Rectal smooth muscle tissue (tissue), 1 donor: Measurements from ENCODE around the gene ATP6AP1.
A peak's percentile ranks its signal among the peaks of the same experiment; 100 is the strongest.

ENCODE experiments used
- H3K27ac ChIP-seq: one replicate; pipeline ENCODE4 v1.7.0; 2013; ENCODE audit warnings: low read depth, low read length, inconsistent platforms
- H3K27me3 ChIP-seq: one replicate; pipeline ENCODE4 v1.7.0; 2013; ENCODE audit warnings: low read length; ENCODE audit not compliant: control insufficient read depth, insufficient read depth
- H3K36me3 ChIP-seq: one replicate; pipeline ENCODE4 v1.7.0; 2013; ENCODE audit warnings: low read length; ENCODE audit not compliant: control insufficient read depth, insufficient read depth
- H3K4me1 ChIP-seq: one replicate; pipeline ENCODE4 v1.7.0; 2013; ENCODE audit warnings: low read length; ENCODE audit not compliant: control insufficient read depth, insufficient read depth
- H3K4me3 ChIP-seq: one replicate; pipeline ENCODE4 v1.7.0; 2013; ENCODE audit warnings: low read length
- H3K9ac ChIP-seq: one replicate; pipeline ENCODE4 v1.7.0; 2013; ENCODE audit warnings: low read length

Gene ATP6AP1

DNA sequence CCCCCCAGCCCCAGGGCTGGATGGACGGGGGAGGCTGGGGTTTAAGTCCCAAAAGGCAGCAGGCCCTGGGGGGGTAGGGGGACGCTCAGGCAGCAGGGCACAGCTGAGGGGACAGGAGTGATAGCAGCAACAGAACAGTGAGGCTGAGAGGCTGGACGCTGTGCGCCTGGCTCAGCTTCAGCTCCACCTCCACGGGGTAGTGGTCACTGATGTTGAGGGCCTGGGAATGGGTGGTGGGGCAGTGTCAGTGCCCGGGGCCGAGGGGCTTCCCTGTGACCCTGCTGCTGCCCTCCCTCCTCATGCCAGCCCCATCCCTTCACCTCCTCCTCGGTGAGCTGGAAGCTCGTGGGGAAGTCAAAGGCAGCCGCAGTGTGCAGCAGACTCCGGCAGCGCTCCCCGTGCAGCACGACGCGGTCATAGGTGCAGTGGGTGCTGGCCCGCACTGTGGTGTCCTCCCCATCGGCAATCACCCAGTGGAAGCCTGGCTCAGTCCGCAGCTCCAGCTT lies 25.8 kb upstream of the ATP6AP1 start:
- Histone ChIP-seq H3K9ac (no peak overlapping the region), H3K36me3 (peaks cover 12% of the 10 kb centered on the region), H3K4me3 (no peak overlapping the region), H3K4me1 (peaks cover 4% of the 10 kb centered on the region), H3K27ac (no peak overlapping the region), H3K27me3 (no peaks in the 10 kb centered on the region)

DNA sequence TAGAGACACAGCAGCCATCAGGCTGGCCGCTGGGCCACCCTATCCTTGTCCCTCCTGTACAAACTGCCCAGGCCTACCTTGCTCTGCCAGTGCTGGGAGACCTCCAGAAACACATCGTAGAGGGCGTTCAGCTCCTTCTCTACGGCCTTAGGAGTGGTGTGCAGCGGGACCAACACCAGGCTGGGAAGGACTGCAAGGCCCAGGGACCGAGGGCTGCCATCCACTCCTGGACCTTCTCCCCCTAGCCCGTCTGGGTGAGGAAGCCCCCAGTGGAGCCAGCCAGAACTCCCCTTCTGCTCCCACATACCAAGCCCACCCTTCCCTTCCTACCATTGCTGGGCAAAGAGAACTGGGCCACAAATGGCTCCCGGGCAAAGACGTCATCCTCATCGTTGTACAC lies 25.3 kb upstream of the ATP6AP1 start:
- Histone ChIP-seq H3K27me3 (no peaks in the 10 kb centered on the region), H3K27ac (no peak overlapping the region), H3K4me1 (peaks cover 4% of the 10 kb centered on the region), H3K9ac (no peak overlapping the region), H3K36me3 (peaks cover 12% of the 10 kb centered on the region), H3K4me3 (no peak overlapping the region)

DNA sequence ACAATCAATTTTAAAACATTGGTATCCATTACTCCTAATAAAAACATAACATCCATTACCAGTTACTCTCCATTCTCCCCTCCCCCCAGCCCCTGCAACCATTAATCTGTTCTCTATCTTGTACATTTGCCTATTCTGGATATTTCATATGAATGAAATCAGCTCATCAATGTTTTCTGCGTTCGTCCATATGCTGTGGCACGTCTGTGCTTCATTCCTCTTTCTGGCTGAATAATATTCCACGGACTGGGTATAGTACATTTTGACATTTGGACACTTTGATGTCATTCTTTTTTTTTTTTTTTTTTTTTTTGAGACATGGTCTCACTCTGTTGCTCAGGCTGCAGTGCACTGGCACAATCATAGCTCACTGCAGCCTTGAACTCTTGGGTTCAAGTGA lies 24.6 kb upstream of the ATP6AP1 start:
- Histone ChIP-seq H3K36me3 (peaks cover 12% of the 10 kb centered on the region), H3K27me3 (no peaks in the 10 kb centered on the region), H3K4me1 (peaks cover 4% of the 10 kb centered on the region), H3K27ac (no peak overlapping the region), H3K9ac (no peak overlapping the region), H3K4me3 (no peak overlapping the region)

DNA sequence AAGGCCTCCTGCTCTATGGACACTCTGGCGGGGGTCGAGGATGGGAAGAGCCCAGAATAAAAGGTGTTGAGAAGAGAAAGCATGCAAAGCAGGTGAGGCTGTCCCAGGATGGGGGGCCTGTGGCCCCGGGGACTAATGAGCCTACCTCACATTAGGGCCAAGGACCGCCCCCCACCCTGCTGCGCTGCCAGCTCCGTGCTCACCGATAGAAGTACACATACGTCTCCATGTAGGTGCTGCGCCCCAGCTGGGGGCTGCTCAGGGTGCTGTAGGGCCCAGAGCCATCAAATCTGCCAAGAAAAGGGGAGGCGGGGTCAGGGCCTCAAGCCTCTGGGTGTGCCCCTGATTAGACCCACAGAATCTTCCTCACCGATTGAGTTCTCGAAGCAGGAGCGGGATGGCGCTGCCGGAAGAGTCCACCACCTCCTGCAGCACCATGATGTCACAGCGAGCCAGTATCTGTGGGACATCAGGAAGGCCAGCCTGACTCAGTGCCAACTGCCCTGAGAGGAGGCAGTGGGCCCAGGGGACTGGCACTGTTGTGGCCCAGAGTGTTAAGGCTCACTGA lies 23.8 kb upstream of the ATP6AP1 start:
- no peaks in the 10 kb centered on the region for H3K27me3 ChIP-seq
- no peaks in the 10 kb centered on the region for H3K4me1 ChIP-seq
- H3K9ac ChIP-seq = no peak overlapping the region
- H3K4me3 ChIP-seq = no peak overlapping the region
- peaks cover 8% of the 10 kb centered on the region for H3K36me3 ChIP-seq
- H3K27ac ChIP-seq = no peak overlapping the region

DNA sequence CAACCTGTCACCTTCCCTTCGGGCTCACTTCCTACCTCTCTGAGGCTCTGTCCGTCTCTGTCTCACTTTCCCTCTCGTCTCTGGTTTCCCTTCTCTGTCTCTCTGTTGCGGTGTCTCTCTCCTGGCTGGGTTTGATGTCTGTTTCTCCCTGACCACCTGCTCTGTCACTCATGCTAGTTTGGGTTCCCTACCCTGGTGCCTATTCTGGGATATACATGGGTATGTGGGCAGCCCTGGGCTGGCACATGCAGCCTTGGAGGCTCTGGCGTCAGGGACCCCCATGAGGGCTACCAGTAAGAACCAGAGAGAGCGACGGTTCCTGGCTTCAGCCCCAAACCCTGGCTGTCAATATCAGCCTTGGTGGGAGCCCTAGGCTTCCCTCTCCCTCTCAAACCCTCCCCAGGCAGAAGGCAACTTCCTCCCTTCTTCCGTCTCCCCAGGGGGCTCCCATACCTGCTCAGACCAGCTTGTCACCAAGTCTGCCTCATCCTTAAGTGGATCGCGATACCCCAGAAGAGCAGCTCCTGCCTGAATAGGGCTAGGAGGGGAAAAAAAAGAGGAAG lies 19.7 kb upstream of the ATP6AP1 start:
- no peak overlapping the region for H3K9ac ChIP-seq
- H3K36me3 ChIP-seq = no peaks in the 10 kb centered on the region
- no peaks in the 10 kb centered on the region for H3K4me1 ChIP-seq
- H3K27me3 ChIP-seq = peaks cover 2% of the 10 kb centered on the region
- H3K27ac ChIP-seq = no peak overlapping the region
- H3K4me3 ChIP-seq = peak overlapping the region; percentile 46

DNA sequence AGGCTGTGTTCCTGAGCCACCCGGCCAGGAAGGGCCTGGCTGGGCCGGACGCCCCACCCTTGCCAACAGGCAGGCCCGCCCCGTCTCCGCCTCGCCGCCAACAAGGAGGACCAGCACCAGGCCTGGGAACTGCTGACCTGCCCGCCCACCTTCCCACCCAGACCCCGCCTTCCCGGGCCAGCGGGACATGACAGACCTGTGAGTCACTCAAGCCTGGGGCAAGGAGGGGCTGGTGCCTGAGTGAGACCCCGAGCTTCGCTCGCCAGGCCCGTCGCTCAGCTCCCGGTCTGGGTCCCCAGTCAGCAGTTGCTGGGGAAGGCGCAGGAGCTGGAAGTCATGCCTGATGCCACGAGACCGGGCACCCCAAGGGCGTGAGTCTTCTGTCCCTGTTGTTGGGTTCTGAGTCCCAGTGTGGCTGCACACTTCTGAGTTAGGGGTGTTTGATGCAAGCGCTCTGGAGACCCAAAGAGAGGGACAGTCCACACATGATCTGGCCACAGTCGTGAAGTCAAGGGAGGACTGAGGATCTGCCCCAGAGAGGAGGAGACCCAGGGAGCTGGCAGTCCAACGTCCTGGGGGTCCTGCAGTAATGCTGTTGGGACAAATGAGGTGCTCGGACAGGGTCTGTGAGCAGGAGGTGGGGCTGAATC lies 19.1 kb upstream of the ATP6AP1 start, which contains the start of gene DNASE1L1:
Gene DNASE1L1, minus strand, starts transcription at position 33 of the 650 bp plus-strand sequence. CDS start 3,686 bp downstream, outside the sequence.
- Histone ChIP-seq H3K9ac (no peak within 1 kb of the TSS), H3K4me3 (peak within 1 kb of the TSS; percentile 49), H3K27ac (peak within 1 kb of the TSS; percentile 32), H3K27me3 (peaks cover 2% of the 10 kb centered on the region), H3K36me3 (no peaks in the 10 kb centered on the region), H3K4me1 (no peaks in the 10 kb centered on the region)

DNA sequence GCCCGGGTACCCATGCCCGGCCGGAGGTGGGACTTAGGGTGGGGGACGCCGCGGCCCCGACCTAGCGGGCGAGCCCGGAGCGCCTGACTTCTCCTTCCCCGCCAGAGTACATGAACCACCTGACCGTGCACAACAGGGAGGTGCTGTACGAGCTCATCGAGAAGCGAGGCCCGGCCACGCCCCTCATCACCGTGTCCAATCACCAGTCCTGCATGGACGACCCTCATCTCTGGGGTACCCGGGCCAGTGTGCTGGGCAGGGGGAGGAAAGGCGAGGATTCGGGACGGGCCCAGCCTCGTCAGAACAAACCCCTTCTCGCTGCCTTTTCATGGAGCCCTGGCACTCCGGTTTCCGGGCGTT lies 16.5 kb upstream of the ATP6AP1 start:
- peak overlapping the region; percentile 70 for H3K4me3 ChIP-seq
- H3K9ac ChIP-seq = peak overlapping the region; percentile 62
- no peaks in the 10 kb centered on the region for H3K4me1 ChIP-seq
- H3K27me3 ChIP-seq = peaks cover 2% of the 10 kb centered on the region
- H3K27ac ChIP-seq = peak overlapping the region; percentile 85
- no peaks in the 10 kb centered on the region for H3K36me3 ChIP-seq

DNA sequence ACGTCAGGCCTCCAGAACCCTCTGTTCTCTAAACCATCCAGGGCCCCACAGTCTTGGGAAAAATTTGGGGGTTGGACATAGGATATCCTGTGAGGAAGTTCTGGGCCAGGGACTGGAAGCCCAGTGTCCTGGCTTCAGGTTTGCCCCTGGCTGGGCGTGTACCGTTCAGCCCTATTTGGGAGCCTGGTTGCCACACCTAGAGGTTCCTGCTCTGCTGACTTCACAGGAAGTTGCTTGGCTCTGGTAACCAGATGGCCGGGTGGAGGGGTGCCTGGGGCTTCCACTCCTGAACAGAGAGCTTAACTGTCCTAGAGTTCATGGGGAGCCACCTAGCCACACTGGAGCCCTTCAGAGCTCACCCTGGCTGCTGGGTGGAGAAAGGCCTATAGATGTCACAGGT lies 16.0 kb upstream of the ATP6AP1 start:
- Histone ChIP-seq H3K9ac (no peak overlapping the region), H3K4me3 (peak overlapping the region; percentile 70)

DNA sequence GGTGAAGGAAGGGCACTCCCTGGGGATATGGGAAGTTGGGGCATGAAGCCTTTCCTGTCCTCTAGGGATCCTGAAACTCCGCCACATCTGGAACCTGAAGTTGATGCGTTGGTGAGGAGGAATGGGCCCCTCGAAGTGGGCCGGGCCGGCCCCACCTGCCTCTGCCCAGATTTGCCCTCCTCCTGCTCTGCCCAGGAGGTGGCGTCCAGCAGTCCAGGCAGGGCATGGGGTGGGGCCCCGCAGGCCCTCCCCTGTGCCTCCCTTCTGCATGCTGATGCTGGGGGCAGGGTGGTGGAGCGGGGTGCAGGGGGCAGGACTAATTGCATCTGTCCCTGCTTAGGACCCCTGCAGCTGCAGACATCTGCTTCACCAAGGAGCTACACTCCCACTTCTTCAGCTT lies 15.3 kb upstream of the ATP6AP1 start:
- no peaks in the 10 kb centered on the region for H3K36me3 ChIP-seq
- H3K27me3 ChIP-seq = peaks cover 2% of the 10 kb centered on the region
- no peak overlapping the region for H3K4me3 ChIP-seq
- H3K9ac ChIP-seq = no peak overlapping the region
- no peak overlapping the region for H3K27ac ChIP-seq
- no peaks in the 10 kb centered on the region for H3K4me1 ChIP-seq

More for the DNA sequence above, 16.0 kb upstream of the ATP6AP1 start:
- Histone ChIP-seq H3K27me3 (peaks cover 2% of the 10 kb centered on the region), H3K4me1 (no peaks in the 10 kb centered on the region), H3K27ac (peak overlapping the region; percentile 85), H3K36me3 (no peaks in the 10 kb centered on the region)

DNA sequence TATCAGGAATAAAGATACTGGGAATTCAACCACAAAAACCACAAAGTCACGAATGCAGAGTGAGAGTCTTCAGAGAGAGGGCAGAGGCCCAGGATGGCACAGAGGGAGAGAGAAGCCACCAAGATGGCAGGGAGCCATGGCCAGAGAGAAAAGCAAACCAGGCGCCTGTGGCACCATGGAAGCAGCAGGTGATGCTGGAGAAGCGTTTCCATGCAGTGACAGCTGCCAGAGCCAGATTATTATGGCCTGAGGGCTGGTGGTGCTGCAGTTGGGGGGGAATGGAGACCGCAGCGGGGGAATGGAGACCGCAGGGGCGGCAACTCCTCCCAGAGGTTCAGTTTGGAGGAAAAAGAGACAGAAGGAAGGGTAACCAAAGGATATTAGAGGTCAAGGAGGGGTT lies 11.3 kb upstream of the ATP6AP1 start:
- H3K4me3 ChIP-seq = no peak overlapping the region
- H3K27me3 ChIP-seq = peaks cover 4% of the 10 kb centered on the region
- no peaks in the 10 kb centered on the region for H3K4me1 ChIP-seq
- H3K27ac ChIP-seq = no peak overlapping the region
- no peak overlapping the region for H3K9ac ChIP-seq
- H3K36me3 ChIP-seq = no peaks in the 10 kb centered on the region

DNA sequence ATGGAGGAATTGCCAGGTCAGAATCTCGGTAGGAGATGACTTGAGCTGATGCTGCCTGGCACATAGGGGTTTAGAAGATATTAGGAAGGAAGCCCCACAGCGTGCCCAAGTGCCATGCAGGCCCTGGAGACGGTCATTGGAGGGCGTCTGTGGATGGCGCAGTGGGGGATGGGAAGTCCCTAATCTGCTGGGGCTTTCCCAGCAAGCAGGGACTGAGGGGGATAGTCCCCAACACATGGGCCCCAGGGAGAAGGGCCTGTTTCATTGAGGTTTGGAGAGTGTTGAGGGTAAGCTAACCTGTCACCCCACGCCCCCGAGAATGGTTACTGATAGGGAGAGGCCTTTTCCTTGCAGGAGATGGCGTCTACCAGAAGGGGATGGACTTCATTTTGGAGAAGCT lies 9.3 kb upstream of the ATP6AP1 start:
- Histone ChIP-seq H3K27ac (no peak overlapping the region), H3K27me3 (peaks cover 3% of the 10 kb centered on the region), H3K9ac (no peak overlapping the region), H3K4me3 (no peak overlapping the region), H3K4me1 (no peaks in the 10 kb centered on the region), H3K36me3 (no peaks in the 10 kb centered on the region)

DNA sequence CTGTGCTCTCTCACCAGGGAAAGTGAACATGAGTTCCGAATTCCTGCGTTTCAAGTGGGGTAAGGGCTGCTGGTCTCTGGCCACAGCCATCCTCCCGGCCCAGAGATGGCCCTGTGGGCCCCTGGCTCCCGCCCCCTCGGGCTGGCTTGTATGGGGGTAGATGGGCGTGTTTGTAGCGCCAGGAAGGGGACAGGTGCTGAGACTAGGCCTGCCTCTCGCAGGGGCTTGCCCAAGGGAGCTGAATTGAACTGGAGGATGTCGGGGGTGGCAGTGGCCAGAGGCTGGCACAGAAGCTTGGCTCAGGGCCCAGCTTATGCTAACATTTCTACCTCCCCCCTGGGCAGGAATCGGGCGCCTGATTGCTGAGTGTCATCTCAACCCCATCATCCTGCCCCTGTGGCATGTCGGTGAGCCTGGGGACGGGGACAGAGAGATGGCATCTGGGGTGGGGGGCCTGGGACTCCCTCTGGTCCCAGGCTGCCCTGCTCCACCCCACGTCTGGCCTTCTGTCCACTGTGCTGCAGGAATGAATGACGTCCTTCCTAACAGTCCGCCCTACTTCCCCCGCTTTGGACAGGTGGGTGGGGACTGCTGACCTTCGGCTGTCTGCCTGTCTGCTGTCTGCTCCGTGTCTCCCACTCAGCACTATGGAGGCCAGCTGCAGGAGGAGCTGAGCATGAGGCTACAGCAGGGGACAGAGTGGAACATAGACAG lies 8.6 kb upstream of the ATP6AP1 start:
- H3K36me3 ChIP-seq = no peaks in the 10 kb centered on the region
- H3K27ac ChIP-seq = no peak overlapping the region
- H3K27me3 ChIP-seq = peaks cover 3% of the 10 kb centered on the region
- no peak overlapping the region for H3K4me3 ChIP-seq
- H3K9ac ChIP-seq = no peak overlapping the region
- H3K4me1 ChIP-seq = no peaks in the 10 kb centered on the region
